ENCODE data around the gene CCNK.

- no peak for TF ChIP-seq GLIS3 (CRISPR knock-in tag; IDR thresholded peaks at IDR 0.05)
- TF ChIP-seq CSRNP3 (CRISPR knock-in tag; IDR thresholded peaks at IDR 0.05), result no peak
- no peak for TF ChIP-seq ZFP3 (CRISPR knock-in tag; IDR thresholded peaks at IDR 0.05)
- TF ChIP-seq ESRRG (CRISPR knock-in tag; IDR thresholded peaks at IDR 0.05), result no peak
- TF ChIP-seq ZFP30 (CRISPR knock-in tag; IDR thresholded peaks at IDR 0.05), result no peak
- no peak for TF ChIP-seq ZC3H10 (CRISPR knock-in tag; IDR thresholded peaks at IDR 0.05)
- TF ChIP-seq OSR1 (CRISPR knock-in tag; IDR thresholded peaks at IDR 0.05), result no peak
- no peak for TF ChIP-seq ZNF565 (CRISPR knock-in tag; conservative IDR thresholded peaks at IDR 0.05; ENCODE audit: low read depth)
- TF ChIP-seq PATZ1 (CRISPR knock-in tag; IDR thresholded peaks at IDR 0.05; ENCODE audit: borderline replicate concordance), result no peak
These were observed 35.1 kb downstream of the CCNK start for GRCh38 chr14:99516156-99516870.

Measured in SK-N-SH treated with all-trans-retinoic acid at 6 μM for 48 hours (cell line).